Uterus (tissue), 4 donors: ENCODE measurements around the gene LRRC7. TPM values are rescaled to one million over a fixed set of nuclear protein-coding genes. Genes with fewer than 3 reads are reported as not detected.
"Not testable (repeated sequence)": the region's sequence is repeated elsewhere in the genome, so short reads cannot be mapped to it uniquely, and the experiment has no call there.

Source experiments
- DNase-seq, 2 donors: peaks; one replicate each; pipeline ENCODE4 v3.0.0-alpha.2; 2019 to 2020
- H3K27ac ChIP-seq, 2 donors: fragments of 200-600 bp; sonication (generic); 1 replicate in 1 of 2; 2 replicates in 1 of 2; pipeline ENCODE4 v1.5.1; 2016 to 2018
- H3K27me3 ChIP-seq, 2 donors: fragments of 200-600 bp; sonication (generic); one replicate each; pipeline ENCODE4 v1.5.1; 2018 to 2019; ENCODE audit warnings: control low read depth in 1 of 2
- H3K36me3 ChIP-seq, 2 donors: fragments of 200-600 bp; sonication (generic); one replicate each; pipeline ENCODE4 v1.5.1; 2019; ENCODE audit warnings: control low read depth in 1 of 2
- H3K4me1 ChIP-seq, 2 donors: fragments of 200-600 bp; sonication (generic); one replicate each; pipeline ENCODE4 v1.5.1; 2018 to 2019; ENCODE audit warnings: control low read depth in 1 of 2
- H3K4me3 ChIP-seq, 2 donors: fragments of 200-600 bp; sonication (generic); 1 replicate in 1 of 2; 2 replicates in 1 of 2; pipeline ENCODE4 v1.5.1; 2018 to 2019; ENCODE audit warnings: mild to moderate bottlenecking in 1 of 2
- H3K9me3 ChIP-seq, 2 donors: fragments of 200-600 bp; sonication (generic); one replicate each; pipeline ENCODE4 v1.5.1; 2019; ENCODE audit warnings: control low read depth in 1 of 2
- POLR2A ChIP-seq, 2 donors: fragments of 450-650 bp; IDR thresholded peaks; one replicate each; pipeline ENCODE4 v1.6.1; 2016; ENCODE audit warnings: antibody characterized with exemption in 2 of 2, mild to moderate bottlenecking in 1 of 2, moderate library complexity in 1 of 2
- intact Hi-C: fragments of 100-400 bp; cut with DNase I; formaldehyde crosslinking; loops from one replicate; pipeline ENCODE4 v1.15.1; 2023; ENCODE audit warnings: low total_unique reads
- total RNA-seq, 4 donors: library from RNA; depleted of rRNA in 3 of 4; stranded (reverse); fragments of >200 nt in 3 of 4; gene quantifications; one replicate each; pipeline versions ENCODE4 v1.1.0 to v1.2.4, GENCODE V29; 2014 to 2023
- TF ChIP-seq, protein P1 (sequence below), 4 experiments: fragments of 200-600 bp in 2 of 4; fragments of 450-650 bp in 2 of 4; sonication (generic) in 2 of 4; IDR thresholded peaks; one replicate each; pipeline ENCODE4 v1.5.1; 2016 to 2019; ENCODE audit warnings: antibody characterized with exemption in 4 of 4, mild to moderate bottlenecking in 2 of 4, moderate library complexity in 1 of 4
- donor health status: DM: yes; HTN: yes; CAD: no.

Gene LRRC7
- total RNA-seq, 4 donors from 2014 or later: 1.5 to 12.0 TPM; not detected in 2

DNA sequence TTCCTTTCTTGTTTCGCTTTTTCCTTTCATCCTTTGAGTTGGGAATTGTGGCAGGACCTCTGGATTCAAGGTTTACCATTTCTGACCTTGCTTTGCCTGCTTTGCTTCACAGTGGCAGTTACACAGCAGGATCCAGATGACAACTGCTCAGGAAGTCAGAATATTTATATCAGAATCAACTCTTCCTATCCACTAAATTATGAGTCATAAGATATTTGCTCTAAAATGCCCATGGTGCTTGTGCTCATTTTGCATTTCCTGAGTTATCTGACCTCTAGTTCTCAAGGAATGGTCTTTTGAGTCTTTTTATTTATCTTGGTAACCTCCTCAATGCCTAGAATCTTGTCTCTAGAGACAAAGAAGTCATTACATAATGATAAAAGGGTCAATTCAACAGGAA lies 290.8 kb downstream of the LRRC7 start:
- DNase-seq: no peak
- H3K4me1 ChIP-seq: no peaks in the 10 kb centered on the region
- H3K27me3 ChIP-seq: no peaks in the 10 kb centered on the region
- no peak for TF ChIP-seq POLR2A (IDR thresholded peaks at IDR 0.05)
- TF ChIP-seq, protein P1, sequence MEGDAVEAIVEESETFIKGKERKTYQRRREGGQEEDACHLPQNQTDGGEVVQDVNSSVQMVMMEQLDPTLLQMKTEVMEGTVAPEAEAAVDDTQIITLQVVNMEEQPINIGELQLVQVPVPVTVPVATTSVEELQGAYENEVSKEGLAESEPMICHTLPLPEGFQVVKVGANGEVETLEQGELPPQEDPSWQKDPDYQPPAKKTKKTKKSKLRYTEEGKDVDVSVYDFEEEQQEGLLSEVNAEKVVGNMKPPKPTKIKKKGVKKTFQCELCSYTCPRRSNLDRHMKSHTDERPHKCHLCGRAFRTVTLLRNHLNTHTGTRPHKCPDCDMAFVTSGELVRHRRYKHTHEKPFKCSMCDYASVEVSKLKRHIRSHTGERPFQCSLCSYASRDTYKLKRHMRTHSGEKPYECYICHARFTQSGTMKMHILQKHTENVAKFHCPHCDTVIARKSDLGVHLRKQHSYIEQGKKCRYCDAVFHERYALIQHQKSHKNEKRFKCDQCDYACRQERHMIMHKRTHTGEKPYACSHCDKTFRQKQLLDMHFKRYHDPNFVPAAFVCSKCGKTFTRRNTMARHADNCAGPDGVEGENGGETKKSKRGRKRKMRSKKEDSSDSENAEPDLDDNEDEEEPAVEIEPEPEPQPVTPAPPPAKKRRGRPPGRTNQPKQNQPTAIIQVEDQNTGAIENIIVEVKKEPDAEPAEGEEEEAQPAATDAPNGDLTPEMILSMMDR (IDR thresholded peaks at IDR 0.05): no peak
- H3K36me3 ChIP-seq: no peaks in the 10 kb centered on the region
- intact Hi-C loops: no loop called here
- H3K4me3 ChIP-seq: no peak overlapping the region
- H3K9me3 ChIP-seq: no peaks in the 10 kb centered on the region
- no peak overlapping the region for H3K27ac ChIP-seq

DNA sequence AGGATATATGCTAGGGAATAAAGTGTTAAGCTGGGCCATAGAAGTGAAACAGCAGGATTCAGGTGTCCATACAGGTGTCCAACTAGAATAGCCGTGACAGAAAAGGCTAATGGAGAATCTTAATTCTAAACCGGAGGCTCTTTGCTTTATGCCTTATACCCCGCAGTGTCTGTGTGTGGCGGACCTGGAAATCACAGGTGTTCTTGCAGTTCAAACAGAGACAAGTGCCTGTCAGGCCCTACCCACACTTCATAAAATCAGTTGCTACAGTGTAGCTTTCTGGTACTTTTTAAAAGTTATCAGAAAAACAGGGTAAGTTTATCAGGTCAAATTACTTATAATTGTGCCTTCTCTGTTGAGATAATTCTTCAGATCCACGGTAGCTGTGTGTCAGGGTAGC lies 293.9 kb downstream of the LRRC7 start:
- H3K4me3 ChIP-seq: no peak overlapping the region
- DNase-seq: no peak
- no peaks in the 10 kb centered on the region for H3K9me3 ChIP-seq
- H3K36me3 ChIP-seq: no peaks in the 10 kb centered on the region
- intact Hi-C loops: no loop called here
- H3K4me1 ChIP-seq: no peaks in the 10 kb centered on the region
- no peak overlapping the region for H3K27ac ChIP-seq
- H3K27me3 ChIP-seq: no peaks in the 10 kb centered on the region
- TF ChIP-seq, protein P1 (IDR thresholded peaks at IDR 0.05): no peak
- TF ChIP-seq POLR2A (IDR thresholded peaks at IDR 0.05): no peak

DNA sequence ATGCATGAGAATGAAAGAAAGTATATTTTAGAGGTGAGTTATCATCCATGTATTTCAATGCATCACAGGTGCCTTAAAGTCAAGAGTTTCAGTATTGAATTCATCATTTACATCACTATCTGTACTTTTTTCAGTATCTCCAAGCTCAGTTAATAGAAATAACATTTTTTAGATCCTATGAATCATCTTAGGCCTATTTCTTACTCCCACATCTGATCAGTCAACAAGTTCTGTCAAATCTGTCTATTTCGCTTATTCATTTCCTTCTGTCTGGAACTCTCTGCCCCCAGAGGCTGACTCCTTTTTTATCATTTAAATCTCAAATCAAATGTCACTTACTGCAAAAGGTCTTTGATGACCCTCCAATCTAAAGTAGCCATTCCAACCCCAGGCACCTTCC lies 295.2 kb downstream of the LRRC7 start:
- no peak for DNase-seq
- no peaks in the 10 kb centered on the region for H3K4me1 ChIP-seq
- H3K27me3 ChIP-seq: no peaks in the 10 kb centered on the region
- no peak overlapping the region for H3K4me3 ChIP-seq
- TF ChIP-seq POLR2A (IDR thresholded peaks at IDR 0.05): no peak
- TF ChIP-seq, protein P1 (IDR thresholded peaks at IDR 0.05): no peak
- intact Hi-C loops: no loop called here
- no peaks in the 10 kb centered on the region for H3K36me3 ChIP-seq
- H3K27ac ChIP-seq: no peak overlapping the region
- H3K9me3 ChIP-seq: no peaks in the 10 kb centered on the region

DNA sequence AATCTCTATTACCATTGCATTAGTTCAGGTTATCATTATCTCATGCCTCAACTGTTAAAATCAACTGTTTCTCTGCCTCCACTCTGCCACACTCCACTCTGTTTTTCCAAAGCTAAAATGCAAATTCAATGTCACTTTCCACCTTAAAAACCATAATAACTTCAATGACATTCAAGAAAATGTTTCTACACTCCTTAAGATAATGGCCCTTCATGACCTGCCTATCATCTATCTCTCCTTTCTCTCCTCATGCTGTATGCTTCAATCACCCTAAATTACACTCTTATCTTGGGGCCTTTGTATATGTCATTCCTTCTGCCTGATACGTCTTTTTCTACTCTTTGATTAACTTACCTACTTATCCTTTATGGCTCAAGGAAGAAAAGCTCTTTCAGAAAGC lies 296.0 kb downstream of the LRRC7 start:
- intact Hi-C loops: no loop called here
- no peak for DNase-seq
- H3K27me3 ChIP-seq: no peaks in the 10 kb centered on the region
- H3K27ac ChIP-seq: no peak overlapping the region
- no peaks in the 10 kb centered on the region for H3K4me1 ChIP-seq
- no peaks in the 10 kb centered on the region for H3K36me3 ChIP-seq
- TF ChIP-seq POLR2A (IDR thresholded peaks at IDR 0.05): no peak
- no peak overlapping the region for H3K4me3 ChIP-seq
- no peaks in the 10 kb centered on the region for H3K9me3 ChIP-seq

DNA sequence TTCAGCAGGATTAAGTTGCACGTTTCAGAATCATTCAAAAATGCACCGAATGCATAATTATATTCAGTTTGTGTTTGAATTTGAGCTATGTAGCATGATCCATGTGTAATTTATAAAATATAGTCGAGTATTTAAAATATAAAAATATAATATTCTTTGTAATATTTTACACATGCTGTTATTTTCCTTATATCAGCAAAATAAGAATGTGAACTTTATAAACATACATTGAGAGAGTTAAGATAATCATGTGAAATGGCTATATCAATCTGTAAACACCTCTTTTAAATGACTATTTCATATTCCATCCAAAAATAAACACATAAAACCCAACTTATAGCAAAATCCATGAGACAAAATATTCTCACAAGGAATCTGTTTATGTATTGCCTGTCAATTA lies 303.7 kb downstream of the LRRC7 start:
- Histone ChIP-seq H3K27ac (no peak overlapping the region), H3K4me3 (no peak overlapping the region), H3K9me3 (no peaks in the 10 kb centered on the region), H3K4me1 (no peaks in the 10 kb centered on the region), H3K27me3 (no peaks in the 10 kb centered on the region), H3K36me3 (no peaks in the 10 kb centered on the region)
- no peak for DNase-seq
- TF ChIP-seq POLR2A (IDR thresholded peaks at IDR 0.05): no peak
- TF ChIP-seq, protein P1 (IDR thresholded peaks at IDR 0.05): no peak
- intact Hi-C loops: no loop called here

DNA sequence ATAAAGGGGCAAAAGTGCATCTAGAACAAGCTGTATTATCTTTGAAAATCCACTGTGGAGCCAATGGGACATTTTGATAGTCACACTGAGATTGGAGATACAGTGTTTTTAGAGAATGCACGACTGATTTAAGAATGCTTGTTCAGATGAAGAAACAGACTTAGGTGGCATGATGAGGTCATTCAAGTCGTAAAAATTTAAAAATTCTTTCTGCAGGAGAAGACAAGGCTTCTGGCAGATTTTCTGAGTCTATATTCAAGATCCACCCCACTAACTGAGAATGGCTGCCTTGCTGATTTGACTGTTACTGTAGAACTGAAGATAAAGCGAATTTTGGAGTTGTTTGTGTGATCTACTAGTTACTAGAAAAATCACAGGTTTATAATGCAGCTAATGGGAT lies 310.6 kb downstream of the LRRC7 start:
- Histone ChIP-seq H3K36me3 (no peaks in the 10 kb centered on the region), H3K27me3 (no peaks in the 10 kb centered on the region), H3K9me3 (no peaks in the 10 kb centered on the region), H3K4me3 (no peak overlapping the region), H3K27ac (no peak overlapping the region), H3K4me1 (no peaks in the 10 kb centered on the region)
- TF ChIP-seq, protein P1 (IDR thresholded peaks at IDR 0.05): no peak
- no peak for TF ChIP-seq POLR2A (IDR thresholded peaks at IDR 0.05)
- no peak for DNase-seq
- intact Hi-C loops: no loop called here

DNA sequence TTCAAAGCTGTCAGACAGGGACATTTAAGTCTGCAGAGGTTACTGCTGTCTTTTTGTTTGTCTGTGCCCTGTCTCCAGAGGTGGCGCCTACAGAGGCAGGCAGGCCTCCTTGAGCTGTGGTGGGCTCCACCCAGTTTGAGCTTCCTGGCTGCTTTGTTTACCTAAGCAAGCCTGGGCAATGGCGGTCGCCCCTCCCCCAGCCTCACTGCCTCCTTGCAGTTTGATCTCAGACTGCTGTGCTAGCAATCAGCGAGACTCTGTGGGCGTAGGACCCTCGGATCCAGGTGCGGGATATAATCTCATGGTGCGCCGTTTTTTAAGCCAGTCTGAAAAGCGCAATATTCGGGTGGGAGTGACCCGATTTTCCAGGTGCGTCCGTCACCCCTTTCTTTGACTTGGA lies 320.3 kb downstream of the LRRC7 start:
- DNase-seq, H3K9me3 ChIP-seq, H3K4me1 ChIP-seq, H3K27ac ChIP-seq, H3K27me3 ChIP-seq, H3K36me3 ChIP-seq, H3K4me3 ChIP-seq, intact Hi-C loops: not testable (repeated sequence)
